ENCODE data around the gene ITGB6.

DNA sequence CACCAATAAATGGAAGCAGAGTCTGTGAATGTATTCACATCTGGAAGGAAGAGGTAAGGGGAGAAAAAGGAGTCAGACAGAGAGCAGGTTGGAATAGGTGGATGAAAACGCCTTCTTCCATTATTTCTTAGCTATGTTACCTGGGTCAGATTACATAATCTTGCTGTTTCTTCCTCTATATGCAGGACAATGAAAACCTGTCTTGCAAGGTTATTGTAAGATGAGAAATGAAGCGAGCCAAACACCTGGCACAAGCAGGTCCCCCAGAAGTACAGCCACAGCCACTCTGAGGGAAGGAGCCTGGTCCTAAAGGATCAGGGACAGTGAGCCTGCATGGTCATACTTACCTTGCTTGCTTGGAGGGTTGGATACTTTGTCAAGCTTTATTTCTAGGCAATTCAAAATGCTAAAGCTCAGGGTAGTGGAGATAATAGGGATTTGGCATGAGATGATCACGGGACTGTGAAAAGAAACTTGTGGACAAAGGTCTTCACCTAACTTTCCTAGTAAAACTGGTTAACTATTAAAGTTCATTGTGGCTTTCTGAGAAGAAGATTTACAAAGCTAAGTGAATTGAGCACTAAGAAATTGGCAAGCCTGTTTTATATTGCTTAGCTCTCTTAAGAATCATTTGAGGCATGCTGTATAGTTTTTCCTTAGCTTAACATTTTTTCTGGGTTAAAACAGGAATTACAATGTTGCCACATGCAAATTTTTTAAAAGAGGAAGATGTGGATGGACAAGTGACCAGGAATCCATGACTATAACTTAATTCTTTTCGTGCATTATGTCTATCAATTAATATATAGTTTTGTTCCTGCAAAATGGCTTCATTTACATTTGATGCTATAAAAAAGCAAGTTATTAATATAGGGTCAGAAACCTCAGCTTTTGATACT lies 121.9 kb downstream of the ITGB6 start:
- TF ChIP-seq, protein P1, sequence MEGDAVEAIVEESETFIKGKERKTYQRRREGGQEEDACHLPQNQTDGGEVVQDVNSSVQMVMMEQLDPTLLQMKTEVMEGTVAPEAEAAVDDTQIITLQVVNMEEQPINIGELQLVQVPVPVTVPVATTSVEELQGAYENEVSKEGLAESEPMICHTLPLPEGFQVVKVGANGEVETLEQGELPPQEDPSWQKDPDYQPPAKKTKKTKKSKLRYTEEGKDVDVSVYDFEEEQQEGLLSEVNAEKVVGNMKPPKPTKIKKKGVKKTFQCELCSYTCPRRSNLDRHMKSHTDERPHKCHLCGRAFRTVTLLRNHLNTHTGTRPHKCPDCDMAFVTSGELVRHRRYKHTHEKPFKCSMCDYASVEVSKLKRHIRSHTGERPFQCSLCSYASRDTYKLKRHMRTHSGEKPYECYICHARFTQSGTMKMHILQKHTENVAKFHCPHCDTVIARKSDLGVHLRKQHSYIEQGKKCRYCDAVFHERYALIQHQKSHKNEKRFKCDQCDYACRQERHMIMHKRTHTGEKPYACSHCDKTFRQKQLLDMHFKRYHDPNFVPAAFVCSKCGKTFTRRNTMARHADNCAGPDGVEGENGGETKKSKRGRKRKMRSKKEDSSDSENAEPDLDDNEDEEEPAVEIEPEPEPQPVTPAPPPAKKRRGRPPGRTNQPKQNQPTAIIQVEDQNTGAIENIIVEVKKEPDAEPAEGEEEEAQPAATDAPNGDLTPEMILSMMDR (IDR thresholded peaks at IDR 0.05): no peak
- TF ChIP-seq POLR2AphosphoS5 (IDR thresholded peaks at IDR 0.05): no peak
- no peak for TF ChIP-seq POLR2A (IDR thresholded peaks at IDR 0.05)
